Mammary epithelial cell (primary cell): ENCODE measurements around the gene SLAMF1.

Experiments used
- EZH2 ChIP-seq: IDR thresholded peaks from 2 replicates; pipeline ENCODE4 v1.6.1; 2012; ENCODE audit warnings: low read length, inconsistent platforms, borderline replicate concordance
- TF ChIP-seq, protein P1 (sequence below), 2 donors: IDR thresholded peaks in 1 of 2; conservative IDR thresholded peaks in 1 of 2; 2 replicates each; pipeline ENCODE4 v1.5.1; 2011 to 2012; ENCODE audit warnings: inconsistent platforms in 2 of 2, low read length in 2 of 2, mild to moderate bottlenecking in 2 of 2, control low read depth in 1 of 2, low read depth in 1 of 2; ENCODE audit not compliant: insufficient read depth in 1 of 2; ENCODE audit errors: extremely low read depth in 1 of 2

DNA sequence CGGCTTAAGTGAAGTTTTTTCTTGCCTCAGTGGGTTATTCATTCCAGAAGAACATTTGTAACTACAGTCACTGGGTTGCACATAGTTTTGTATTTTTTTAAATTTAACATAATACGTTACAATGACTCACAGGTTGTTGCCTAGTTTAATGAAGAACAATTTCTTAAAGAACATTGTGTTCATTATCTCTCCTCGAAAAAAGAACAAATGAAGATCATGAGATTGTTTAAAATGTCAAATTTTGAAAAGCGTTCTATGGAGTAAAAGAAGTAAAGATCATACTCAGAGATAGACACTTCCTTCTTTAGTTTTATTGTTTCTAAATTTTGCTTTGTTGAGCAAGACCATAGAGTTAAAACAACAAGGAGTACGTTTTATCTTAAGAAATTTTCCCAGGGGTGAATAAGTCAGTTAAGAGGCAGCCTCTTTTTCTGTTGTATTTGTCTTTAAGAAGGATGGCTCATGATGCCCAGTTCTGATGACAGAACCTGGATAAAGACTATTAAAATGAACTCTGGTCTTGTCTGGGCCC lies 10.5 kb upstream of the SLAMF1 start:
- TF ChIP-seq, protein P1, sequence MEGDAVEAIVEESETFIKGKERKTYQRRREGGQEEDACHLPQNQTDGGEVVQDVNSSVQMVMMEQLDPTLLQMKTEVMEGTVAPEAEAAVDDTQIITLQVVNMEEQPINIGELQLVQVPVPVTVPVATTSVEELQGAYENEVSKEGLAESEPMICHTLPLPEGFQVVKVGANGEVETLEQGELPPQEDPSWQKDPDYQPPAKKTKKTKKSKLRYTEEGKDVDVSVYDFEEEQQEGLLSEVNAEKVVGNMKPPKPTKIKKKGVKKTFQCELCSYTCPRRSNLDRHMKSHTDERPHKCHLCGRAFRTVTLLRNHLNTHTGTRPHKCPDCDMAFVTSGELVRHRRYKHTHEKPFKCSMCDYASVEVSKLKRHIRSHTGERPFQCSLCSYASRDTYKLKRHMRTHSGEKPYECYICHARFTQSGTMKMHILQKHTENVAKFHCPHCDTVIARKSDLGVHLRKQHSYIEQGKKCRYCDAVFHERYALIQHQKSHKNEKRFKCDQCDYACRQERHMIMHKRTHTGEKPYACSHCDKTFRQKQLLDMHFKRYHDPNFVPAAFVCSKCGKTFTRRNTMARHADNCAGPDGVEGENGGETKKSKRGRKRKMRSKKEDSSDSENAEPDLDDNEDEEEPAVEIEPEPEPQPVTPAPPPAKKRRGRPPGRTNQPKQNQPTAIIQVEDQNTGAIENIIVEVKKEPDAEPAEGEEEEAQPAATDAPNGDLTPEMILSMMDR (conservative IDR thresholded peaks at IDR 0.05 in 1 of 2, IDR thresholded peaks at IDR 0.05 in 1 of 2; ENCODE audit: extremely low read depth in 1 of 2, insufficient read depth in 1 of 2, low read depth in 1 of 2, low read length in 2 of 2) = no peak
- TF ChIP-seq EZH2 = no peak
